ENCODE results near the gene CD163L1.

Gene CD163L1

GRCh38 chr12:7354529-7354928 is 89.4 kb downstream of the CD163L1 start:
- Histone ChIP-seq H3K27ac (no peak overlapping the region), H3K4me3 (no peak overlapping the region)
- TF ChIP-seq, protein P1, sequence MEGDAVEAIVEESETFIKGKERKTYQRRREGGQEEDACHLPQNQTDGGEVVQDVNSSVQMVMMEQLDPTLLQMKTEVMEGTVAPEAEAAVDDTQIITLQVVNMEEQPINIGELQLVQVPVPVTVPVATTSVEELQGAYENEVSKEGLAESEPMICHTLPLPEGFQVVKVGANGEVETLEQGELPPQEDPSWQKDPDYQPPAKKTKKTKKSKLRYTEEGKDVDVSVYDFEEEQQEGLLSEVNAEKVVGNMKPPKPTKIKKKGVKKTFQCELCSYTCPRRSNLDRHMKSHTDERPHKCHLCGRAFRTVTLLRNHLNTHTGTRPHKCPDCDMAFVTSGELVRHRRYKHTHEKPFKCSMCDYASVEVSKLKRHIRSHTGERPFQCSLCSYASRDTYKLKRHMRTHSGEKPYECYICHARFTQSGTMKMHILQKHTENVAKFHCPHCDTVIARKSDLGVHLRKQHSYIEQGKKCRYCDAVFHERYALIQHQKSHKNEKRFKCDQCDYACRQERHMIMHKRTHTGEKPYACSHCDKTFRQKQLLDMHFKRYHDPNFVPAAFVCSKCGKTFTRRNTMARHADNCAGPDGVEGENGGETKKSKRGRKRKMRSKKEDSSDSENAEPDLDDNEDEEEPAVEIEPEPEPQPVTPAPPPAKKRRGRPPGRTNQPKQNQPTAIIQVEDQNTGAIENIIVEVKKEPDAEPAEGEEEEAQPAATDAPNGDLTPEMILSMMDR (IDR thresholded peaks at IDR 0.05), result no peak
- DNase-seq (ENCODE audit: low spot score), result no peak

GRCh38 chr12:7352661-7353060 is 91.3 kb downstream of the CD163L1 start:
- TF ChIP-seq, protein P1 (IDR thresholded peaks at IDR 0.05), result no peak

DNA sequence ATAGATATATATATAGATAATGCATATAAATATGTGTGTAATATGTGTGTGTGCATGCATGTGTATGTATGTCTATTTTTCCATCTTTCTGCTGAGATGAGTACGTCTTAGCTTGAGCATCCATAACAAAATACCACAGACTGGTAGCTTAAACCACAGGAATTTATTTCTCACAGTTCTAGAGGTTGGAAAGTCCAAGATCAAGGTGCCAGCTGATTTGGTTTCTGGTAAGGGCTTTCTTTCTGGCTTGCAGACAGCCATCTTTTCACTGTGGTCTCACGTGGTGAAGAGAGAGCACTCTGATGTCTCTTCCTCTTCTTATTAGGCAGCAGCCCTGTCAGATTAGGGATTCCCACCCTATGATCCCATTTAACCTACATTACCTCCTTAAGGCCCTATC is 92.8 kb downstream of the CD163L1 start:
- DNase-seq (ENCODE audit: low spot score), result no peak
- no peak overlapping the region for H3K4me3 ChIP-seq
- TF ChIP-seq, protein P1 (IDR thresholded peaks at IDR 0.05), result no peak
- no peak overlapping the region for H3K27ac ChIP-seq

More at GRCh38 chr12:7352661-7353060, 91.3 kb downstream of the CD163L1 start:
- no peak overlapping the region for H3K4me3 ChIP-seq
- H3K27ac ChIP-seq, result no peak overlapping the region
- DNase-seq (ENCODE audit: low spot score), result no peak

DNA sequence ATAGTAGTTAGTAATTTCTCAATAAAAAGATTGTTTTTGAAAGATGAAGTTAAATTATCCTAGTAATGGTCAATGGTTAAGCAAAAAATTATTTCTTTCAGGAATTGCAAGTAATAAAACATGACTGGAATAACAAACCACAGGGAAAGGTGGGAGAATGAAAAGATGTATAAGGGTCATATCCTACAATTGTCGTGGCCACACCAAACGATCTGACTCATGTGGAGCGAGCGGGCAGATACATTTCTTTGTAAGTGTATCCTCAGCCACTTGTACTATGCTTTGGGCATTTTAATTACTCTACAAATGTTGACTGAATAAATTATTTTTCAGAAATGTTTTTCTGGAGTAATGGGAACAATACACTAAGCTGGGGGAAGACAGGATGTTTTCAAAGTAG is 94.5 kb downstream of the CD163L1 start:
- no peak overlapping the region for H3K27ac ChIP-seq
- no peak for DNase-seq (ENCODE audit: low spot score)
- TF ChIP-seq, protein P1 (IDR thresholded peaks at IDR 0.05), result no peak
- no peak overlapping the region for H3K4me3 ChIP-seq

- no peak overlapping the region for H3K4me3 ChIP-seq
- no peak overlapping the region for H3K27ac ChIP-seq
- TF ChIP-seq, protein P1 (IDR thresholded peaks at IDR 0.05), result no peak
- DNase-seq (ENCODE audit: low spot score), result no peak
These were observed 97.3 kb downstream of the CD163L1 start for GRCh38 chr12:7346551-7347225.

- DNase-seq (ENCODE audit: low spot score), result no peak
These were observed 98.9 kb downstream of the CD163L1 start for GRCh38 chr12:7344833-7345606.

More at GRCh38 chr12:7344833-7345606, 98.9 kb downstream of the CD163L1 start:
- H3K4me3 ChIP-seq, result no peak overlapping the region
- TF ChIP-seq, protein P1 (IDR thresholded peaks at IDR 0.05), result no peak
- no peak overlapping the region for H3K27ac ChIP-seq

Measured in coronary artery (tissue), 2 donors.